ENCODE measurements around the gene OR2H1. TPM values are rescaled to one million over a fixed set of nuclear protein-coding genes. Genes with fewer than 3 reads are reported as not detected.

OR2H1 gene
- polyA plus RNA-seq, 1 experiment: not detected

GRCh38 chr6:29504961-29505360, 48.0 kb downstream of the OR2H1 start:
- Histone ChIP-seq H3K4me3 (ENCODE audit: low read depth, low read length) (no peak overlapping the region), H3K36me3 (ENCODE audit: control insufficient read depth, insufficient read depth, low read length) (no peaks in the 10 kb centered on the region), H3K27me3 (ENCODE audit: control insufficient read depth, insufficient read depth, low read length) (no peaks in the 10 kb centered on the region)
- no peak for DNase-seq (ENCODE audit: low read depth)
- TF ChIP-seq CTCF (IDR thresholded peaks at IDR 0.05; ENCODE audit: insufficient read depth, low read depth, low read length): no peak
- ChIA-PET POLR2A (no interaction called here), CTCF (interaction anchor here (0.6 kb wide), 1 partner anchor 88 kb away, joined by 3 read pairs; no protein-coding TSS in a partner anchor)

- H3K27me3 ChIP-seq (ENCODE audit: control insufficient read depth, insufficient read depth, low read length): no peaks in the 10 kb centered on the region
- no peak for TF ChIP-seq CTCF (IDR thresholded peaks at IDR 0.05; ENCODE audit: insufficient read depth, low read depth, low read length)
- no peak overlapping the region for H3K4me3 ChIP-seq (ENCODE audit: low read depth, low read length)
- POLR2A ChIA-PET: no interaction called here
- CTCF ChIA-PET: no interaction called here
- no peaks in the 10 kb centered on the region for H3K36me3 ChIP-seq (ENCODE audit: control insufficient read depth, insufficient read depth, low read length)
- DNase-seq (ENCODE audit: low read depth): no peak
These were observed 48.9 kb downstream of the OR2H1 start for GRCh38 chr6:29505808-29506207.

GRCh38 chr6:29506446-29507067, 49.6 kb downstream of the OR2H1 start:
- CTCF ChIA-PET: interaction anchor here (0.7 kb wide), 1 partner anchor 39 kb away, joined by 3 read pairs; no protein-coding TSS in a partner anchor
- Histone ChIP-seq H3K27me3 (ENCODE audit: control insufficient read depth, insufficient read depth, low read length) (no peaks in the 10 kb centered on the region), H3K36me3 (ENCODE audit: control insufficient read depth, insufficient read depth, low read length) (no peaks in the 10 kb centered on the region), H3K4me3 (ENCODE audit: low read depth, low read length) (no peak overlapping the region)
- POLR2A ChIA-PET: no interaction called here
- DNase-seq (ENCODE audit: low read depth): no peak
- TF ChIP-seq CTCF (IDR thresholded peaks at IDR 0.05; ENCODE audit: insufficient read depth, low read depth, low read length): no peak

GRCh38 chr6:29507319-29507718, 50.4 kb downstream of the OR2H1 start:
- TF ChIP-seq CTCF (IDR thresholded peaks at IDR 0.05; ENCODE audit: insufficient read depth, low read depth, low read length): no peak
- Histone ChIP-seq H3K36me3 (ENCODE audit: control insufficient read depth, insufficient read depth, low read length) (no peaks in the 10 kb centered on the region), H3K27me3 (ENCODE audit: control insufficient read depth, insufficient read depth, low read length) (no peaks in the 10 kb centered on the region), H3K4me3 (ENCODE audit: low read depth, low read length) (no peak overlapping the region)
- DNase-seq (ENCODE audit: low read depth): no peak
- POLR2A ChIA-PET: no interaction called here
- CTCF ChIA-PET: interaction anchor here (0.7 kb wide), 1 partner anchor 38 kb away, joined by 3 read pairs; no protein-coding TSS in a partner anchor

GRCh38 chr6:29509239-29509638, 52.3 kb downstream of the OR2H1 start:
- POLR2A ChIA-PET: no interaction called here
- CTCF ChIA-PET: no interaction called here
- DNase-seq (ENCODE audit: low read depth): no peak

More at GRCh38 chr6:29509239-29509638, 52.3 kb downstream of the OR2H1 start:
- H3K4me3 ChIP-seq (ENCODE audit: low read depth, low read length): no peak overlapping the region
- TF ChIP-seq CTCF (IDR thresholded peaks at IDR 0.05; ENCODE audit: insufficient read depth, low read depth, low read length): no peak
- H3K27me3 ChIP-seq (ENCODE audit: control insufficient read depth, insufficient read depth, low read length): no peaks in the 10 kb centered on the region
- H3K36me3 ChIP-seq (ENCODE audit: control insufficient read depth, insufficient read depth, low read length): no peaks in the 10 kb centered on the region
